GM12878 (cell line): ENCODE measurements around the gene BPGM. TPM values are rescaled to one million over a fixed set of nuclear protein-coding genes. Genes with fewer than 3 reads are reported as not detected.

Experiments
- ATAC-seq: fragments of 200-7000 bp; cut with Tn5 transposase; 3 replicates; pipeline ENCODE4 v1.9.1; 2020; ENCODE audit warnings: mild to moderate bottlenecking, moderate library complexity
- BruUV-seq: library from RNA; stranded (reverse); fragments of 400-500 nt; replicated peaks from 2 replicates; lab custom pipeline; 2021; lab: Mats Ljungman, UMichigan
- CTCF ChIA-PET: fragments of 300-600 bp; sonication (Branson Sonifier 250); formaldehyde crosslinking; extraction: SDS; loops from one replicate; lab custom pipeline; 2021; ENCODE audit warnings: inconsistent platforms; lab: Yijun Ruan, JAX
- POLR2A ChIA-PET: fragments of 350-600 bp; formaldehyde crosslinking; extraction: SDS; loops from one replicate; lab custom pipeline; 2021; ENCODE audit warnings: inconsistent platforms; lab: Charles Lee
- RAD21 ChIA-PET: fragments of 300-600 bp; sonication (Branson Sonifier 250); formaldehyde crosslinking; loops from one replicate; lab custom pipeline; 2023; ENCODE audit warnings: antibody characterized with exemption; ENCODE audit not compliant: unreplicated experiment; lab: Charles Lee
- SMC1A ChIA-PET: fragments of 300-600 bp; sonication (Branson Sonifier 250); formaldehyde crosslinking; loops from one replicate; lab custom pipeline; 2023; ENCODE audit not compliant: unreplicated experiment, uncharacterized antibody; lab: Charles Lee
- DNase-seq: peaks from one replicate; pipeline ENCODE4 v3.0.0-alpha.2; 2011; ENCODE audit warnings: low read depth, low spot score
- FAIRE-seq: peaks from 3 replicates; lab custom pipeline; 2011; peaks lifted over from hg19 to GRCh38; lab: Jason Lieb, UNC
- H2AFZ ChIP-seq: 2 replicates; pipeline ENCODE4 v1.6.0; 2011; ENCODE audit warnings: low read depth, low read length, control low read depth; ENCODE audit not compliant: control insufficient read depth
- H3K27ac ChIP-seq: 2 replicates; pipeline ENCODE4 v1.5.1; 2011; ENCODE audit warnings: control low read depth; ENCODE audit not compliant: control insufficient read depth, insufficient read depth
- H3K27me3 ChIP-seq, 2 experiments: replicated peaks in 1 of 2; 2 replicates each; pipeline versions ENCODE4 v1.6.0 to v1.6.1; 2011; ENCODE audit warnings: low read length in 1 of 2; ENCODE audit not compliant: control insufficient read depth in 2 of 2, insufficient read depth in 2 of 2
- H3K36me3 ChIP-seq, 2 experiments: 2 replicates each; pipeline ENCODE4 v1.5.1; 2011; ENCODE audit warnings: low read length in 1 of 2; ENCODE audit not compliant: control insufficient read depth in 2 of 2, insufficient read depth in 2 of 2
- H3K4me1 ChIP-seq: 2 replicates; pipeline ENCODE4 v1.6.1; 2011; ENCODE audit warnings: mild to moderate bottlenecking, low read length, moderate library complexity, mixed read lengths; ENCODE audit not compliant: control insufficient read depth, insufficient read depth
- H3K4me2 ChIP-seq: 2 replicates; pipeline ENCODE4 v1.6.0; 2011; ENCODE audit warnings: control low read depth; ENCODE audit not compliant: control insufficient read depth, insufficient read depth
- H3K4me3 ChIP-seq: fragments of 200-600 bp; sonication (generic); 2 replicates; pipeline ENCODE4 v1.5.1; 2016
- H3K79me2 ChIP-seq: 2 replicates; pipeline ENCODE4 v1.6.0; 2011; ENCODE audit warnings: low read length; ENCODE audit not compliant: control insufficient read depth, insufficient read depth
- H3K9ac ChIP-seq: 2 replicates; pipeline ENCODE4 v1.8.0; 2011; ENCODE audit warnings: low read length, control low read depth, mixed read lengths; ENCODE audit not compliant: control insufficient read depth, insufficient read depth
- H3K9me3 ChIP-seq: replicated peaks from 3 replicates; pipeline ENCODE4 v1.5.1; 2011; ENCODE audit warnings: mild to moderate bottlenecking, low read length; ENCODE audit not compliant: control insufficient read depth, insufficient read depth
- H4K20me1 ChIP-seq: 2 replicates; pipeline ENCODE4 v1.6.0; 2011; ENCODE audit not compliant: control insufficient read depth, insufficient read depth
- BCL11A ChIP-seq: IDR thresholded peaks from 2 replicates; pipeline ENCODE4 v1.6.1; 2011; ENCODE audit warnings: low read depth, low read length
- BMI1 ChIP-seq: fragments of 450-650 bp; IDR thresholded peaks from 2 replicates; pipeline ENCODE4 v1.6.1; 2016; ENCODE audit warnings: mild to moderate bottlenecking, moderate library complexity, borderline replicate concordance
- DPF2 ChIP-seq: fragments of 450-650 bp; IDR thresholded peaks from 2 replicates; pipeline ENCODE4 v1.6.1; 2017; ENCODE audit warnings: mild to moderate bottlenecking
- EED ChIP-seq: sonication (generic); IDR thresholded peaks from 2 replicates; pipeline ENCODE4 v1.6.1; 2016; ENCODE audit warnings: antibody characterized with exemption, low read depth
- ESRRA ChIP-seq: IDR thresholded peaks from 2 replicates; pipeline ENCODE4 v1.6.1; 2012; ENCODE audit warnings: mild to moderate bottlenecking, low read length, improper control_type of control experiment
- FOXK2 ChIP-seq: fragments of 450-650 bp; IDR thresholded peaks from 2 replicates; pipeline ENCODE4 v1.6.1; 2017; ENCODE audit warnings: mild to moderate bottlenecking, moderate library complexity
- HDAC6 ChIP-seq: fragments of 200-600 bp; sonication (generic); IDR thresholded peaks from one replicate; pipeline ENCODE4 v1.8.0; 2017; ENCODE audit warnings: antibody characterized with exemption; ENCODE audit not compliant: unreplicated experiment
- JUNB ChIP-seq: IDR thresholded peaks from 2 replicates; pipeline ENCODE4 v1.6.1; 2016; ENCODE audit warnings: antibody characterized with exemption, mild to moderate bottlenecking
- MEF2A ChIP-seq: IDR thresholded peaks from 2 replicates; pipeline ENCODE4 v1.6.1; 2011; ENCODE audit warnings: low read depth, mild to moderate bottlenecking, low read length, moderate library complexity; ENCODE audit not compliant: insufficient read depth
- NR2C2 ChIP-seq: IDR thresholded peaks from 2 replicates; pipeline ENCODE4 v1.6.1; 2011; ENCODE audit warnings: borderline replicate concordance, low read depth; ENCODE audit not compliant: control insufficient read depth, insufficient read length
- POLR2AphosphoS2 ChIP-seq: IDR thresholded peaks from 2 replicates; pipeline ENCODE4 v1.6.1; 2011; ENCODE audit warnings: low read depth, mild to moderate bottlenecking, low read length, improper control_type of control experiment, moderate library complexity
- RAD51 ChIP-seq: fragments of 450-650 bp; IDR thresholded peaks from 2 replicates; pipeline ENCODE4 v1.6.1; 2016; ENCODE audit warnings: moderate library complexity, mild to moderate bottlenecking, inconsistent platforms
- RB1 ChIP-seq: fragments of 450-650 bp; formaldehyde crosslinking; IDR thresholded peaks from 2 replicates; pipeline ENCODE4 v1.6.1; 2017; ENCODE audit warnings: mild to moderate bottlenecking, borderline replicate concordance
- RELA ChIP-seq: fragments of 450-650 bp; IDR thresholded peaks from 2 replicates; pipeline ENCODE4 v1.8.0; 2014; ENCODE audit warnings: borderline replicate concordance; ENCODE audit not compliant: partially characterized antibody
- WGBS: methylation state at CpG from one replicate; pipeline ENCODE4 v1.1.6; 2016; ENCODE audit warnings: low lambda C conversion rate; ENCODE audit not compliant: insufficient replicate concordance, insufficient coverage; ENCODE audit errors: missing lambda C conversion rate; 5-methylcytosine and 5-hydroxymethylcytosine counted together
- in situ Hi-C: fragments of 300-500 bp; cut with MboI; formaldehyde crosslinking; loops from 9 replicates; pipeline ENCODE4 v1.14.3; 2018; ENCODE audit warnings: mixed read lengths
- intact Hi-C: fragments of 100-400 bp; cut with micrococcal nuclease; formaldehyde crosslinking; loops from one replicate; pipeline ENCODE4 v1.14.2; 2022; ENCODE audit not compliant: unreplicated experiment
- polyA plus RNA-seq, 11 experiments: library from polyadenylated mRNA; depleted of rRNA in 4 of 11; unstranded in 6 of 11; stranded (reverse) in 5 of 11; fragments of >200 nt; fragmentation: Nextera tagmentation in 4 of 11; fragmentation: Illumina TruSeq in 1 of 11; extraction: Ambion mirVana in 4 of 11; extraction: Trizol in 1 of 11; gene quantifications; 1 replicate in 1 of 11; 2 replicates in 10 of 11; pipeline versions ENCODE4 v1.2.1 to v1.2.3, GENCODE V29; 2011 to 2016; ENCODE audit warnings: inconsistent platforms in 2 of 11, missing spikeins in 2 of 11, low read depth in 1 of 11
- total RNA-seq, 4 experiments: library from RNA; depleted of rRNA in 3 of 4; stranded (reverse); fragments of >200 nt in 3 of 4; fragmentation: Illumina TruSeq in 1 of 4; extraction: Trizol in 1 of 4; gene quantifications; 2 replicates each; pipeline versions ENCODE4 v1.2.1 to v1.2.3, GENCODE V29; 2013 to 2021
- TF ChIP-seq, protein P1 (sequence below): IDR thresholded peaks from 2 replicates; pipeline ENCODE4 v1.6.1; 2012; ENCODE audit warnings: low read depth, low read length, improper control_type of control experiment

BPGM gene
- total and polyA plus RNA-seq, 10 of the 15 experiments (the other 5 are each of a cell fraction or from before 2014, with no cell fraction given) = 9.0 to 20.1 (median 15.2) TPM

DNA sequence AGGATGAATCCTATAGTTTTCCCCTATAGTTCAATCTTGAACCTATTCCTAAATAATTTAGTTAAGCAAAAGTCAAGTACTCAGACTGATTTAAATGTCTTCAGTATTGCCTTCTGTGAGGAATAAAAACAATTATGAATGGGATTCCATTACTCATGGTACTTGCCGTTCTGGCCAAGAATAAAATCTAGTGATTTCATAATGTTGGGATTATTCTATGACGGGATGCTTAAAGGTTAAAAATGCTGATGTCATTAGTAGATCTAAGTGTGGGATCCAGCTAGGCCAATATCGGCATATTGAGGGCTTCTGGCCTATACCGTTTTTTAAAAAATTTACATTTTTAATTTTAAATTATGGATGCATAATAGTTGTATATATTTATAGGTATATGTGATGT is 5.3 kb downstream of the BPGM start:
- H3K27me3 ChIP-seq = no peaks in the 10 kb centered on the region
- H2AFZ ChIP-seq = no peak overlapping the region
- TF ChIP-seq FOXK2 = no peak
- TF ChIP-seq BCL11A = no peak
- no peak for TF ChIP-seq JUNB
- TF ChIP-seq MEF2A = no peak
- TF ChIP-seq HDAC6 = no peak
- no peak for TF ChIP-seq POLR2AphosphoS2
- no peak for TF ChIP-seq DPF2
- TF ChIP-seq RAD51 = no peak
- no peak for TF ChIP-seq RELA
- TF ChIP-seq NR2C2 = no peak
- TF ChIP-seq RB1 = no peak
- no peak for TF ChIP-seq ESRRA
- TF ChIP-seq BMI1 = no peak
- no peak for TF ChIP-seq EED
- TF ChIP-seq, protein P1, sequence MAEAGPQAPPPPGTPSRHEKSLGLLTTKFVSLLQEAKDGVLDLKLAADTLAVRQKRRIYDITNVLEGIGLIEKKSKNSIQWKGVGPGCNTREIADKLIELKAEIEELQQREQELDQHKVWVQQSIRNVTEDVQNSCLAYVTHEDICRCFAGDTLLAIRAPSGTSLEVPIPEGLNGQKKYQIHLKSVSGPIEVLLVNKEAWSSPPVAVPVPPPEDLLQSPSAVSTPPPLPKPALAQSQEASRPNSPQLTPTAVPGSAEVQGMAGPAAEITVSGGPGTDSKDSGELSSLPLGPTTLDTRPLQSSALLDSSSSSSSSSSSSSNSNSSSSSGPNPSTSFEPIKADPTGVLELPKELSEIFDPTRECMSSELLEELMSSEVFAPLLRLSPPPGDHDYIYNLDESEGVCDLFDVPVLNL = no peak
- H3K4me2 ChIP-seq = no peak overlapping the region
- no peak for FAIRE-seq
- 0 out of 2 replicates have a peak, but pooled peaks cover 3% of the 10 kb centered on the region for H3K4me1 ChIP-seq
- no peak overlapping the region for H3K27ac ChIP-seq
- ChIA-PET RAD21 (interaction anchor here (0.7 kb wide), 1 partner anchor 13 kb away, joined by 3 read pairs; no protein-coding TSS in a partner anchor), CTCF (no interaction called here), SMC1A (interaction anchor here (1.0 to 1.6 kb wide), 2 partner anchors 13 kb away, joined by 3 read pairs; no protein-coding TSS in a partner anchor), POLR2A (no interaction called here)
- H3K9ac ChIP-seq = no peak overlapping the region
- peaks cover 3% of the 10 kb centered on the region for H3K79me2 ChIP-seq
- peaks cover 6% of the 10 kb centered on the region; the same call in 2 of the 3 replicates for H3K9me3 ChIP-seq
- in situ Hi-C loops (no loop called here), intact Hi-C loops (no loop called here)
- no peak for DNase-seq
- H3K36me3 ChIP-seq = no peaks in the 10 kb centered on the region
- BruUV-seq = no TSS peak
- no peak for ATAC-seq
- no peak overlapping the region for H3K4me3 ChIP-seq
- WGBS = 99% methylated on average over 4 of the region's 4 CpGs
- H4K20me1 ChIP-seq = no peaks in the 10 kb centered on the region
